Measurements from ENCODE around the gene WDR83.

GRCh38 chr19:12694641-12695040 lies 28.0 kb downstream of the WDR83 start:
- no peak for TF ChIP-seq EZH2 (IDR thresholded peaks at IDR 0.05; ENCODE audit: borderline replicate concordance, low read depth, low read length, poor library complexity, severe bottlenecking)
- TF ChIP-seq CTCF (conservative IDR thresholded peaks at IDR 0.05; ENCODE audit: low read depth, low read length): no peak

All from A673 (cell line).